ENCODE data around the gene KAZN. TPM values are rescaled to one million over a fixed set of nuclear protein-coding genes. Genes with fewer than 3 reads are reported as not detected.

Gene KAZN
- total RNA-seq, 1 donor from 2014 or later: 33.5 TPM

GRCh38 chr1:14994841-14995437 lies 396.5 kb downstream of the KAZN start:
- Histone ChIP-seq H3K4me3 (no peak overlapping the region), H3K27me3 (no peaks in the 10 kb centered on the region), H3K4me1 (no peaks in the 10 kb centered on the region), H3K27ac (no peak overlapping the region), H3K36me3 (no peaks in the 10 kb centered on the region), H3K9me3 (no peaks in the 10 kb centered on the region)
- ATAC-seq: peak; percentile 45
- TF ChIP-seq, protein P1, sequence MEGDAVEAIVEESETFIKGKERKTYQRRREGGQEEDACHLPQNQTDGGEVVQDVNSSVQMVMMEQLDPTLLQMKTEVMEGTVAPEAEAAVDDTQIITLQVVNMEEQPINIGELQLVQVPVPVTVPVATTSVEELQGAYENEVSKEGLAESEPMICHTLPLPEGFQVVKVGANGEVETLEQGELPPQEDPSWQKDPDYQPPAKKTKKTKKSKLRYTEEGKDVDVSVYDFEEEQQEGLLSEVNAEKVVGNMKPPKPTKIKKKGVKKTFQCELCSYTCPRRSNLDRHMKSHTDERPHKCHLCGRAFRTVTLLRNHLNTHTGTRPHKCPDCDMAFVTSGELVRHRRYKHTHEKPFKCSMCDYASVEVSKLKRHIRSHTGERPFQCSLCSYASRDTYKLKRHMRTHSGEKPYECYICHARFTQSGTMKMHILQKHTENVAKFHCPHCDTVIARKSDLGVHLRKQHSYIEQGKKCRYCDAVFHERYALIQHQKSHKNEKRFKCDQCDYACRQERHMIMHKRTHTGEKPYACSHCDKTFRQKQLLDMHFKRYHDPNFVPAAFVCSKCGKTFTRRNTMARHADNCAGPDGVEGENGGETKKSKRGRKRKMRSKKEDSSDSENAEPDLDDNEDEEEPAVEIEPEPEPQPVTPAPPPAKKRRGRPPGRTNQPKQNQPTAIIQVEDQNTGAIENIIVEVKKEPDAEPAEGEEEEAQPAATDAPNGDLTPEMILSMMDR (IDR thresholded peaks at IDR 0.05): no peak
- intact Hi-C loops (cut with DNase I): no loop called here
- no peak for DNase-seq

DNA sequence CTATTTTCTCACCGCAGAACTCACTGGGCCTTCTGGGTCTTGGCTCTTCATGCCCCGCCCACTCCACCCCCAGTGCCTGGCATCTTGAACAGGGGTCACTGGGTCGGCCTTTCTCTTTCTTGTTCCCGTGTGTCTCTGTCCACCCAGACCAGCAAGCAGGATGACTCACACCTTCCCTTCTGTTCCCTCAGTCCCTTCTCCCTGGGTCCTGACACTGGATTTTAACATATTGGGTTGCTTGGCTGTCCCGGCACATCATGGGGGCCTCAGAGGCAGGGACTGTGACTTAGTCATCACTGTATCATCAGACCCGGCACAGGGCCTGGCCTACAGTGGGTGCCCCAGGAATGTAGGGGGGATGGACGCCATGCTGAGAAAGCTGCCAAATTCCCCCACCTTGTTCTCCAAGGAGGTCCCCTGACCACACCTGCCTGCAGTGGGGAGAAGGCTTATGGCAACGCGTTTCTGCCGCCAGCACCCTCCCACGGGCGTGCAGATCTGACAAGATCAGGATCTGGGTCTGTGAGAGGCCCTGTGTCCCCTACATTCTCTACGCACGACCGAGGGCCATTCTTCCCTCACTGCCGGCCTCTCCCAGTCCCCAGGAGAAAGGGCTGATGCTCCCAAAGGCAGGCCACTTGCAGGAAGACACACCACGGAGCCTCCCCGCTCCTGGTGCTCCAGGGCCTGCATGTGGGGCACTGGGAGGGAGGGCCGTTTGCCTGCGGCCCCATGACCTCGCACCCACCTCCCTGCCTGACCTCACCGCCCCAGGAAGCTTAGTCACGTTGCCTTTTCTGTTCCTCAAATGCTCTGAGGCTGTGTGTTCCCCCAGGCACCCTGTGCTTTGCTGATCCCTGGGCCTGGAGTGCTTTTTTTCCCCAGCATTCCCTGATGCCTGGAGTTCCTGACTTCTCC lies 397.9 kb downstream of the KAZN start:
- DNase-seq: no peak
- no peaks in the 10 kb centered on the region for H3K4me1 ChIP-seq
- intact Hi-C loops (cut with DNase I): no loop called here
- H3K27me3 ChIP-seq: no peaks in the 10 kb centered on the region
- TF ChIP-seq, protein P1 (IDR thresholded peaks at IDR 0.05): no peak
- H3K4me3 ChIP-seq: no peak overlapping the region
- peak; percentile 49 for ATAC-seq
- H3K9me3 ChIP-seq: no peaks in the 10 kb centered on the region
- H3K36me3 ChIP-seq: no peaks in the 10 kb centered on the region
- no peak overlapping the region for H3K27ac ChIP-seq

DNA sequence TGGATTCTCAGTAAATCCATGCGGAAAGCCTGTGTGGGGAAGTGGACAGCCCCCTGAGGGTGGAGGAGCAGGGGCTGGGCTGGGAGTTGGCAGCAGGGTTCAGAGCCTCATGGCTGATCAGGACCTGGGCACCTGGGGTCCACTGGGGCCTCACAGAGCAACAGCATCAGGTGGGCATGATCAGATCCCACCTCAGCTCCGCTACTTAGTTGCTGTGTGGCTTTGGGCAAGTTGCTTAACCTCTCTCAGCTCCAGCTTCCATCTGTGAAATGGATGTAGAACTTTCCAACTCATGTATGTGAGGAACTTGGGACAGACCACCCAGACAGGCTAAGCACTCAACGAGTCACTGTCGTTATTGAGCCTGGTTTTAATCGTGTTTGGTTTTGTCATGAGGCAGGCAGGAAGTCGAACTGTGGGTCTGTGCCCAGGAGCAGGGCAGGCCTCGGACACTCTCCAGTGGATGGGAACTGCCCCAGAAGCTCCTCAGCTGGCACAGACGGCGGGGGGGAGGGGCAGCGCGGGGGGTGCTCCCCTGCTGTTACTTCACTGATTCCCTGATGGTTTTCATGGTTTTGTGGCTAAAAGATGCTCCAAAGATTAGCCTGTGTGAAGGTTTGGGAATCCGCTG lies 399.3 kb downstream of the KAZN start:
- intact Hi-C loops (cut with DNase I): no loop called here
- DNase-seq (no peak), ATAC-seq (no peak)
- Histone ChIP-seq H3K27me3 (no peaks in the 10 kb centered on the region), H3K4me1 (no peaks in the 10 kb centered on the region), H3K9me3 (no peaks in the 10 kb centered on the region), H3K4me3 (no peak overlapping the region), H3K36me3 (no peaks in the 10 kb centered on the region), H3K27ac (no peak overlapping the region)
- TF ChIP-seq, protein P1 (IDR thresholded peaks at IDR 0.05): no peak

DNA sequence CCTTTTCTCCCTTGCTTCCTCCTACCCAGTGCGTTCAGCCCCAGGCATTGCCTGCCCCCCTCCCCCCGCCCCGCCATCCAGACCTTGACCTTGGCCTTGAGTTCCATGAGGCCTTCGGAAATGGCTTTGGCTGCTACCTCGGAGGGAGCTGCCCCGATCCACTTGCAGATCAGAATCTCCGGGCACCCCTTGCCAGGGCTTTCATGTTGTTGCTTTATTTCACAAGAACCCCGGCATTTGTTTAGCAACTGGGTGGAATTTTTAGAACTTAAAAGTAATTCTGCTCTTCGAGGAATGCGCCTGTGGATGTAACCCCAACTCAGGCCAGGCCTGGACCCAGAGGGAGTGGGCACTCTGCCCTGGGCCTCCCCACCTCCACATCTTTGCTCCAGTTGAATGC lies 401.0 kb downstream of the KAZN start:
- H3K9me3 ChIP-seq: no peaks in the 10 kb centered on the region
- H3K36me3 ChIP-seq: no peaks in the 10 kb centered on the region
- TF ChIP-seq, protein P1 (IDR thresholded peaks at IDR 0.05): no peak
- H3K27me3 ChIP-seq: no peaks in the 10 kb centered on the region
- intact Hi-C loops (cut with DNase I): no loop called here
- DNase-seq (no peak), ATAC-seq (no peak)
- H3K4me3 ChIP-seq: no peak overlapping the region
- H3K4me1 ChIP-seq: no peaks in the 10 kb centered on the region
- no peak overlapping the region for H3K27ac ChIP-seq

- intact Hi-C loops (cut with DNase I): no loop called here
- H3K4me3 ChIP-seq: no peak overlapping the region
- TF ChIP-seq, protein P1 (IDR thresholded peaks at IDR 0.05): no peak
- no peaks in the 10 kb centered on the region for H3K9me3 ChIP-seq
- DNase-seq: no peak
- no peaks in the 10 kb centered on the region for H3K27me3 ChIP-seq
- no peak for ATAC-seq
- H3K36me3 ChIP-seq: no peaks in the 10 kb centered on the region
- no peak overlapping the region for H3K27ac ChIP-seq
- peaks cover under 1% of the 10 kb centered on the region for H3K4me1 ChIP-seq
Measured at GRCh38 chr1:15000030-15000429, 401.5 kb downstream of the KAZN start.

Measured in upper lobe of right lung (tissue), 1 donor.